Hepatocyte (in vitro differentiated cells): ENCODE results near the gene SCN3A. TPM values are rescaled to one million over a fixed set of nuclear protein-coding genes. Genes with fewer than 3 reads are reported as not detected.

Experiments used
- DNase-seq: peaks from one replicate; pipeline ENCODE4 v3.0.0-alpha.2; 2016; ENCODE audit warnings: low spot score
- H2AFZ ChIP-seq: fragments of 200-600 bp; sonication (generic); 2 replicates; pipeline ENCODE4 v1.6.0; 2016; ENCODE audit warnings: antibody characterized with exemption, mild to moderate bottlenecking
- H3K27ac ChIP-seq: fragments of 200-600 bp; sonication (generic); 2 replicates; pipeline ENCODE4 v1.5.1; 2016; ENCODE audit warnings: mild to moderate bottlenecking
- H3K27me3 ChIP-seq: fragments of 200-600 bp; sonication (generic); 2 replicates; pipeline ENCODE4 v1.6.1; 2016
- H3K36me3 ChIP-seq: fragments of 200-600 bp; sonication (generic); replicated peaks from 2 replicates; pipeline ENCODE4 v1.5.1; 2016; ENCODE audit warnings: low read depth; ENCODE audit not compliant: insufficient read depth
- H3K4me1 ChIP-seq: fragments of 200-600 bp; sonication (generic); 2 replicates; pipeline ENCODE4 v1.5.1; 2016; ENCODE audit warnings: mild to moderate bottlenecking, moderate library complexity; ENCODE audit not compliant: insufficient read depth
- H3K4me2 ChIP-seq: fragments of 200-600 bp; sonication (generic); 2 replicates; pipeline ENCODE4 v1.6.0; 2016
- H3K4me3 ChIP-seq: fragments of 200-600 bp; sonication (generic); 2 replicates; pipeline ENCODE4 v1.5.1; 2016; ENCODE audit warnings: mild to moderate bottlenecking
- H3K79me2 ChIP-seq: fragments of 200-600 bp; sonication (generic); 2 replicates; pipeline ENCODE4 v1.6.0; 2017; ENCODE audit warnings: mild to moderate bottlenecking
- H3K9me2 ChIP-seq: fragments of 200-600 bp; sonication (generic); replicated peaks from 2 replicates; pipeline ENCODE4 v1.6.0; 2017; ENCODE audit warnings: mild to moderate bottlenecking; ENCODE audit not compliant: insufficient read depth
- H3K9me3 ChIP-seq: fragments of 200-600 bp; sonication (generic); 2 replicates; pipeline ENCODE4 v1.5.1; 2016; ENCODE audit warnings: low read depth, mild to moderate bottlenecking
- H4K20me1 ChIP-seq: fragments of 200-600 bp; sonication (generic); 2 replicates; pipeline ENCODE4 v1.6.0; 2016; ENCODE audit warnings: mild to moderate bottlenecking; ENCODE audit not compliant: insufficient read depth, poor library complexity, severe bottlenecking
- EZH2 ChIP-seq: fragments of 200-600 bp; sonication (generic); IDR thresholded peaks from 2 replicates; pipeline ENCODE4 v1.6.1; 2016; ENCODE audit warnings: antibody characterized with exemption, mild to moderate bottlenecking, borderline replicate concordance
- EZH2phosphoT487 ChIP-seq: fragments of 200-600 bp; sonication (generic); IDR thresholded peaks from one replicate; pipeline ENCODE4 v1.6.1; 2018; ENCODE audit warnings: antibody characterized with exemption, mild to moderate bottlenecking, low read depth, moderate library complexity; ENCODE audit not compliant: unreplicated experiment, severe bottlenecking
- WGBS: methylation state at CpG from one replicate; pipeline ENCODE4 v1.1.6; 2016; ENCODE audit warnings: low lambda C conversion rate; ENCODE audit errors: missing lambda C conversion rate; 5-methylcytosine and 5-hydroxymethylcytosine counted together
- polyA plus RNA-seq: library from polyadenylated mRNA; unstranded; fragments of >200 nt; fragmentation: Nextera tagmentation; extraction: Ambion mirVana; gene quantifications from 2 replicates; pipeline ENCODE4 v1.2.1, GENCODE V29; 2016
- total RNA-seq: library from RNA; depleted of rRNA; stranded (reverse); fragments of >200 nt; gene quantifications from 2 replicates; pipeline ENCODE4 v1.2.3, GENCODE V29; 2014
- TF ChIP-seq, protein P1 (sequence below): fragments of 200-600 bp; sonication (generic); IDR thresholded peaks from 2 replicates; pipeline ENCODE4 v1.5.1; 2016; ENCODE audit warnings: antibody characterized with exemption, mild to moderate bottlenecking; ENCODE audit not compliant: poor library complexity

The SCN3A gene
- total and polyA plus RNA-seq, 2 experiments from 2014 or later, result 3.0 to 14.5 TPM

DNA sequence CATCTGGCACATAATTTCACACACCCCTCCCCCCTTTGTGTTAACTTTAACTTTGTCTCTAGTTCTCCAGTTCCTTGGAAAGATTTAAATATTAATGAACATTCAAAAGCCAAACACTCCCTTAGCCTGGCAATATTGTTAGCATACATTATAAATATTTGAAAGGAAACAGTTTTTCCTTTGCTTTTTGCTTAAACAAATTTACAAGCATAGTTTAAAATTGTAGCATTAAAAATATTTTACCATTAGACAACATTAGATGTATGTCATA lies 135.4 kb downstream of the SCN3A start:
- Histone ChIP-seq H3K9me3 (no peaks in the 10 kb centered on the region), H3K27ac (peak overlapping the region; percentile 21), H3K27me3 (no peaks in the 10 kb centered on the region), H2AFZ (peak overlapping the region; percentile 37), H3K4me2 (peak overlapping the region; percentile 72), H3K4me1 (peaks cover 11% of the 10 kb centered on the region), H3K36me3 (no peaks in the 10 kb centered on the region), H3K9me2 (no peaks in the 10 kb centered on the region), H4K20me1 (no peaks in the 10 kb centered on the region), H3K79me2 (no peaks in the 10 kb centered on the region), H3K4me3 (no peak overlapping the region)
- TF ChIP-seq EZH2phosphoT487 (no peak), EZH2 (no peak)
- TF ChIP-seq, protein P1, sequence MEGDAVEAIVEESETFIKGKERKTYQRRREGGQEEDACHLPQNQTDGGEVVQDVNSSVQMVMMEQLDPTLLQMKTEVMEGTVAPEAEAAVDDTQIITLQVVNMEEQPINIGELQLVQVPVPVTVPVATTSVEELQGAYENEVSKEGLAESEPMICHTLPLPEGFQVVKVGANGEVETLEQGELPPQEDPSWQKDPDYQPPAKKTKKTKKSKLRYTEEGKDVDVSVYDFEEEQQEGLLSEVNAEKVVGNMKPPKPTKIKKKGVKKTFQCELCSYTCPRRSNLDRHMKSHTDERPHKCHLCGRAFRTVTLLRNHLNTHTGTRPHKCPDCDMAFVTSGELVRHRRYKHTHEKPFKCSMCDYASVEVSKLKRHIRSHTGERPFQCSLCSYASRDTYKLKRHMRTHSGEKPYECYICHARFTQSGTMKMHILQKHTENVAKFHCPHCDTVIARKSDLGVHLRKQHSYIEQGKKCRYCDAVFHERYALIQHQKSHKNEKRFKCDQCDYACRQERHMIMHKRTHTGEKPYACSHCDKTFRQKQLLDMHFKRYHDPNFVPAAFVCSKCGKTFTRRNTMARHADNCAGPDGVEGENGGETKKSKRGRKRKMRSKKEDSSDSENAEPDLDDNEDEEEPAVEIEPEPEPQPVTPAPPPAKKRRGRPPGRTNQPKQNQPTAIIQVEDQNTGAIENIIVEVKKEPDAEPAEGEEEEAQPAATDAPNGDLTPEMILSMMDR, result no peak
- no peak for DNase-seq

DNA sequence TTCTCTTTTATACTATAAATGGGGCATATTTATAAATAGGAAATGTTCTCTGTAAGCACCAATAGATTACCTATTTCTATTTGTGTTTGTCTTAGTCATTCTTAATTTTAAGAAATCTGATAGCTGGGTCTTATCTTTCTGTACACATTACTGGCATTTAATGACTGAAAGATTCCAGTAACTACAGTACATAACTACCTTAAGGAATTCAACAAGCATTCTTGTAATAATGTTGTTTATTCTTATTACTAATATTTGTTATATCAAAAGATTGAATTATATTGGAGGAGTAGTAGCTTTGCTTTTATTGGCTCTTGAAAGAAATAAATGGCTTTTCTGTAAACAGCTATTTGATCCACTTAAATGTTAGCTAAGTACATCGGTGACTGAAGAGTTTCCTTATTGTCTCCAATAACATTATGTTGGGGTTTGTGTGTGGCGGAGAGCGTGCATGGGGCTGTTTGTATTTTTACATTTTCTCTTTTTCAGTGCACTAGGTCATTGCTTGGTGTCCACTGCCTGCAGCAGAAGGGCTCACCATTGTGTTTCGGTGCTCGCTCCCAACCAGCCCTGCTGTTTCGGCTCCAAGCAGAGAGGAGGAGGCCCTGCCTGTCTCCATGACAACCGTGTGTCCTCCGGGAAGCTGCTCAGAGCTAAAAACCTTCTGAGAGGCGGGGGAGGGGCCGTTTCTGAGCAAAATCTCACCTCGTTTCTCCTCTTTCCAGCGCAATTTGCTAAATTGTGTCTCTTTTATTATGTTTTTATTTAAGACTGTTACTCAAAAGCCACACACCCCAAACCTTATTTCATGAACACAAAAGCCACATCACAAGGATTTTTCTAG lies 136.0 kb downstream of the SCN3A start:
- H3K27ac ChIP-seq, result peak overlapping the region; percentile 21
- H3K9me2 ChIP-seq, result no peaks in the 10 kb centered on the region
- peak; percentile 83 for DNase-seq
- peak overlapping the region; percentile 72 for H3K4me2 ChIP-seq
- no peaks in the 10 kb centered on the region for H3K36me3 ChIP-seq
- H3K27me3 ChIP-seq, result no peaks in the 10 kb centered on the region
- H3K4me1 ChIP-seq, result peaks cover 11% of the 10 kb centered on the region
- 2% methylated on average over 12 of the region's 12 CpGs for WGBS
- TF ChIP-seq, protein P1, result no peak
- TF ChIP-seq EZH2phosphoT487 (no peak), EZH2 (no peak)
- H4K20me1 ChIP-seq, result no peaks in the 10 kb centered on the region
- H3K4me3 ChIP-seq, result no peak overlapping the region
- H2AFZ ChIP-seq, result peak overlapping the region; percentile 37
- H3K9me3 ChIP-seq, result no peaks in the 10 kb centered on the region
- no peaks in the 10 kb centered on the region for H3K79me2 ChIP-seq

DNA sequence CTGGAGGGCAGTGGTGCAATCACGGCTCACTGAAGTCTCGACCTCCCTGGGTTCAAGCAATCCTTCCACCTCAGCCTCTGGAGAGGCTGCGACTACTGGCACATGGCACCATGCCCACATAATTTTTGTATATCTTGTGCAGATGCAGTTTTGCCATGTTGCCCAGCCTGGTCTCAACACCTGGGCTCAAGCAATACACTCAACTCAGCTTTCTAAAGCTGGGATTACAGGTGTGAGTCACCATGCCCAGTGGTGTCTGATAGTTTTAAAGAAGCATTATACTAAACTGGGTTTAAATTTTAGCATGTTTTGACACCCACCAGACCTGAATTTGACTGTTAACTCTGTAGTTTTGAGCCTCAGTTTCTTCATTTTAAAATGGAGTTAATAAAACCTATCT lies 139.1 kb downstream of the SCN3A start:
- Histone ChIP-seq H3K9me2 (no peaks in the 10 kb centered on the region), H3K79me2 (no peaks in the 10 kb centered on the region), H3K36me3 (no peaks in the 10 kb centered on the region), H2AFZ (no peak overlapping the region), H3K9me3 (no peaks in the 10 kb centered on the region), H3K4me1 (peaks cover 11% of the 10 kb centered on the region), H4K20me1 (no peaks in the 10 kb centered on the region), H3K4me3 (no peak overlapping the region), H3K4me2 (no peak overlapping the region), H3K27ac (no peak overlapping the region), H3K27me3 (no peaks in the 10 kb centered on the region)
- WGBS, result 94% methylated on average over 3 of the region's 3 CpGs
- no peak for DNase-seq
- TF ChIP-seq EZH2phosphoT487, result no peak
- TF ChIP-seq EZH2, result no peak
- TF ChIP-seq, protein P1, result no peak

DNA sequence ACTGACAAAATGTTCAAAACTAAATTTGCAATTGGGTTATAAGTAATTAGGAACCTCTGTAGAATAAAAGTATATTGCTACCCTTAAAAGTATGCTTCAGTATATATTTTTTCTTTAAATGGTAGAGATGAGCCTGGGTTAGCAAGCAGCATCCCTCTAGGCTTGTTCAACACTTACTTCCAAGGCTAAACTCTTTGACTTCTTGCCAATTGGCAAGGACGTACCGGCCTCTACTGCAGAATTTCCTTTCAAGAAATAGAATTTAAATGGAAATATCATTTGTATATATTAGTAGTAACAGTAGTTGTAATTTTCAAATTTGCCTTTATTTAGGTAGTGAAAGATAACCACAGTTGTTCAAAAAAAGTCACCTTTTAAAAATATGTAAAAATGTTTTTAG lies 143.4 kb downstream of the SCN3A start:
- Histone ChIP-seq H3K4me3 (no peak overlapping the region), H3K9me2 (no peaks in the 10 kb centered on the region), H2AFZ (no peak overlapping the region), H3K4me1 (peaks cover 7% of the 10 kb centered on the region), H3K27me3 (no peaks in the 10 kb centered on the region), H3K4me2 (no peak overlapping the region), H3K36me3 (no peaks in the 10 kb centered on the region), H3K79me2 (no peaks in the 10 kb centered on the region), H4K20me1 (no peaks in the 10 kb centered on the region), H3K9me3 (no peaks in the 10 kb centered on the region), H3K27ac (no peak overlapping the region)
- WGBS, result 89% methylated on average over 2 of the region's 2 CpGs
- TF ChIP-seq, protein P1, result no peak
- TF ChIP-seq EZH2 (no peak), EZH2phosphoT487 (no peak)
- DNase-seq, result no peak
